Measurements from ENCODE around the gene COL6A5.

DNA sequence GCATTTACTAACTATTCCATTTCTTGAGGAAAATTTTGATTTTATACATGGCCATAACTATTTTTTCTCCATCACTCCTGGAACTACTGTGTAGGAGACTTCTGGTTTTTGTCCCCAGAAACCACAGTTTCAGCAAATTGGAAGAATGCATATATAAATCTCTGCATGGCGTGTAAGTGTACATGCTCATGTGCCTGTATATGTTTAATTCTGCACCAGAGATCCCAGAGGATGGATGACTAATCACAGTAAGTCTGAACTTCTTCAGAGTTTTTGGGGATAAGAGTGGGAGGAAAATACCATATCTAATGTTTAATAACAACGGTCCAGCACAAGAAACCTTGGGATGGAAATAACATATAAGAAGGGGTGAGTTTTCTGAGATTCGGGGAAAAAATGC is 160.6 kb downstream of the COL6A5 start:
- TF ChIP-seq, protein P1, sequence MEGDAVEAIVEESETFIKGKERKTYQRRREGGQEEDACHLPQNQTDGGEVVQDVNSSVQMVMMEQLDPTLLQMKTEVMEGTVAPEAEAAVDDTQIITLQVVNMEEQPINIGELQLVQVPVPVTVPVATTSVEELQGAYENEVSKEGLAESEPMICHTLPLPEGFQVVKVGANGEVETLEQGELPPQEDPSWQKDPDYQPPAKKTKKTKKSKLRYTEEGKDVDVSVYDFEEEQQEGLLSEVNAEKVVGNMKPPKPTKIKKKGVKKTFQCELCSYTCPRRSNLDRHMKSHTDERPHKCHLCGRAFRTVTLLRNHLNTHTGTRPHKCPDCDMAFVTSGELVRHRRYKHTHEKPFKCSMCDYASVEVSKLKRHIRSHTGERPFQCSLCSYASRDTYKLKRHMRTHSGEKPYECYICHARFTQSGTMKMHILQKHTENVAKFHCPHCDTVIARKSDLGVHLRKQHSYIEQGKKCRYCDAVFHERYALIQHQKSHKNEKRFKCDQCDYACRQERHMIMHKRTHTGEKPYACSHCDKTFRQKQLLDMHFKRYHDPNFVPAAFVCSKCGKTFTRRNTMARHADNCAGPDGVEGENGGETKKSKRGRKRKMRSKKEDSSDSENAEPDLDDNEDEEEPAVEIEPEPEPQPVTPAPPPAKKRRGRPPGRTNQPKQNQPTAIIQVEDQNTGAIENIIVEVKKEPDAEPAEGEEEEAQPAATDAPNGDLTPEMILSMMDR (IDR thresholded peaks at IDR 0.05 in 2 of 3, conservative IDR thresholded peaks at IDR 0.05 in 1 of 3; ENCODE audit: borderline replicate concordance in 1 of 3, insufficient read depth in 1 of 3, low read depth in 2 of 3, low read length in 2 of 3): no peak
- no peak for TF ChIP-seq MAX (IDR thresholded peaks at IDR 0.05)
- no peak for TF ChIP-seq POLR2A (IDR thresholded peaks at IDR 0.05; ENCODE audit: borderline replicate concordance, extremely low read depth, insufficient read depth, insufficient read length)
- TF ChIP-seq EZH2phosphoT487 (IDR thresholded peaks at IDR 0.05; ENCODE audit: borderline replicate concordance): no peak
